Measurements from ENCODE around the gene DDAH1.

DDAH1 gene

GRCh38 chr1:85397490-85398032, 67.4 kb downstream of the DDAH1 start:
- no peak for TF ChIP-seq CTCF (IDR thresholded peaks at IDR 0.05; ENCODE audit: unreplicated experiment in 3 of 3)
- Mint-ChIP-seq H3K9me3 (no peaks in the 10 kb centered on the region), H3K27ac (peak overlapping the region; percentile 16 to 48 (median 31)), H3K27me3 (ENCODE audit: low read depth) (no peaks in the 10 kb centered on the region), H3K4me3 (no peak overlapping the region), H3K36me3 (ENCODE audit: low read depth) (no peaks in the 10 kb centered on the region), H3K4me1 (peaks cover 23% of the 10 kb centered on the region)

- Mint-ChIP-seq H3K9me3 (no peaks in the 10 kb centered on the region), H3K27ac (no peak overlapping the region), H3K4me3 (no peak overlapping the region), H3K27me3 (ENCODE audit: low read depth) (no peaks in the 10 kb centered on the region), H3K36me3 (ENCODE audit: low read depth) (no peaks in the 10 kb centered on the region), H3K4me1 (peaks cover 23% of the 10 kb centered on the region)
- no peak for TF ChIP-seq CTCF (IDR thresholded peaks at IDR 0.05; ENCODE audit: unreplicated experiment in 3 of 3)
Observed at GRCh38 chr1:85396194-85396593, 68.8 kb downstream of the DDAH1 start.

- Mint-ChIP-seq H3K9me3 (no peaks in the 10 kb centered on the region), H3K36me3 (ENCODE audit: low read depth) (no peaks in the 10 kb centered on the region), H3K27me3 (ENCODE audit: low read depth) (peaks cover 5% of the 10 kb centered on the region), H3K27ac (no peak overlapping the region), H3K4me1 (peaks cover 17% of the 10 kb centered on the region), H3K4me3 (no peak overlapping the region)
- TF ChIP-seq CTCF (IDR thresholded peaks at IDR 0.05; ENCODE audit: unreplicated experiment in 3 of 3), result no peak
Observed at GRCh38 chr1:85394130-85394529, 70.8 kb downstream of the DDAH1 start.

- no peak overlapping the region for H3K27ac Mint-ChIP-seq
- no peak for TF ChIP-seq CTCF (IDR thresholded peaks at IDR 0.05; ENCODE audit: unreplicated experiment in 3 of 3)
- peaks cover 5% of the 10 kb centered on the region for H3K27me3 Mint-ChIP-seq (ENCODE audit: low read depth)
- H3K9me3 Mint-ChIP-seq, result no peaks in the 10 kb centered on the region
- no peaks in the 10 kb centered on the region for H3K36me3 Mint-ChIP-seq (ENCODE audit: low read depth)
- H3K4me1 Mint-ChIP-seq, result peaks cover 11% of the 10 kb centered on the region
- no peak overlapping the region for H3K4me3 Mint-ChIP-seq
Observed at GRCh38 chr1:85393490-85393889, 71.5 kb downstream of the DDAH1 start.

- H3K4me3 Mint-ChIP-seq, result no peak overlapping the region
- peaks cover 16% of the 10 kb centered on the region for H3K36me3 Mint-ChIP-seq (ENCODE audit: low read depth)
- no peak overlapping the region for H3K27ac Mint-ChIP-seq
- no peak for TF ChIP-seq CTCF (IDR thresholded peaks at IDR 0.05; ENCODE audit: unreplicated experiment in 3 of 3)
- H3K4me1 Mint-ChIP-seq, result no peaks in the 10 kb centered on the region
- peaks cover 22% of the 10 kb centered on the region for H3K9me3 Mint-ChIP-seq
- peaks cover 5% of the 10 kb centered on the region for H3K27me3 Mint-ChIP-seq (ENCODE audit: low read depth)
Observed at GRCh38 chr1:85388416-85388815, 76.5 kb downstream of the DDAH1 start.

GRCh38 chr1:85387781-85388180, 77.2 kb downstream of the DDAH1 start:
- no peaks in the 10 kb centered on the region for H3K4me1 Mint-ChIP-seq
- peaks cover 27% of the 10 kb centered on the region for H3K9me3 Mint-ChIP-seq
- no peak overlapping the region for H3K4me3 Mint-ChIP-seq
- no peak overlapping the region for H3K27ac Mint-ChIP-seq
- peaks cover 21% of the 10 kb centered on the region for H3K36me3 Mint-ChIP-seq (ENCODE audit: low read depth)
- no peak for TF ChIP-seq CTCF (IDR thresholded peaks at IDR 0.05; ENCODE audit: unreplicated experiment in 3 of 3)
- H3K27me3 Mint-ChIP-seq (ENCODE audit: low read depth), result peaks cover 5% of the 10 kb centered on the region

All from nephron (organoid).